Esophagus muscularis mucosa (tissue), 3 donors: ENCODE measurements around the gene RABL6.

ENCODE experiments used
- CTCF ChIP-seq, 3 experiments: fragments of 200-600 bp in 2 of 3; fragments of 450-650 bp in 1 of 3; sonication (generic) in 2 of 3; IDR thresholded peaks; one replicate each; pipeline ENCODE4 v1.5.1; 2017 to 2019; ENCODE audit warnings: antibody characterized with exemption in 3 of 3, mild to moderate bottlenecking in 2 of 3, moderate library complexity in 1 of 3
- POLR2A ChIP-seq: fragments of 450-650 bp; IDR thresholded peaks from one replicate; pipeline ENCODE4 v1.6.1; 2017; ENCODE audit warnings: antibody characterized with exemption, moderate library complexity, mild to moderate bottlenecking, low read depth
- POLR2AphosphoS5 ChIP-seq, 2 donors: sonication (generic); formaldehyde crosslinking; IDR thresholded peaks; one replicate each; pipeline ENCODE4 v1.6.1; 2017; ENCODE audit warnings: antibody characterized with exemption in 2 of 2

DNA sequence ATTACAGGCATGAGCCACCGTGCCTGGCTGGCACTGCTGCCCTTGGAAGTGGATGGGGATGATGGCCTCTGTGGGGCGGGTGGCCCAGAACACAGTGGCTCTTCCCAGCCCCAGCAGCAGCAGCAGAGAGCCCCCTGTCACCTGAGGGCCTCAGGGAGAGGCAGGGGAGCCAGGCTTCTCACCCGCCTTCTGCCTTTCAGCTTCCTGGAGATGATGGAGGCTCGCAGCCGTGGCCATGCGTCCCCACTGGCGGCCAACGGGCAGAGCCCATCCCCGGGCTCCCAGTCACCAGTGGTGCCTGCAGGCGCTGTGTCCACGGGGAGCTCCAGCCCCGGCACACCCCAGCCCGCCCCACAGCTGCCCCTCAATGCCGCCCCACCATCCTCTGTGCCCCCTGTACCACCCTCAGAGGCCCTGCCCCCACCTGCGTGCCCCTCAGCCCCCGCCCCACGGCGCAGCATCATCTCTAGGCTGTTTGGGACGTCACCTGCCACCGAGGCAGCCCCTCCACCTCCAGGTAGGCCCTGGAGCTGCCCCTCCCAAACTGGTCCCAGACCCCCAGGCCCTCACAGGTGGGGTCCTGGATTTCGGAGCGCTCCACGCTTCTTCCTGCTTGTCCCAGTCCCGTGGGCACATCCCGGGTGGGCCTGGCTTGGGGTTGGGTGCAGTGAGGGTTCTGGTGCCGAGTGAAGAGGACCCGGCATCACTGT is 29.6 kb downstream of the RABL6 start:
- no peak for TF ChIP-seq POLR2AphosphoS5 (IDR thresholded peaks at IDR 0.05)
- no peak for TF ChIP-seq CTCF (IDR thresholded peaks at IDR 0.05)
- no peak for TF ChIP-seq POLR2A
